Measurements from ENCODE around the gene KIAA0586. TPM values are rescaled to one million over a fixed set of nuclear protein-coding genes. Genes with fewer than 3 reads are reported as not detected.
"Not testable (repeated sequence)": the region's sequence is repeated elsewhere in the genome, so short reads cannot be mapped to it uniquely, and the experiment has no call there.

The KIAA0586 gene
- polyA plus RNA-seq, 2 donors = 3.9 to 6.1 TPM

- 83 to 93% methylated on average over 1 of the region's 1 CpG for WGBS, 2 donors
- H3K4me3 ChIP-seq (ENCODE audit: low read depth in 1 of 2, low read length in 2 of 2) = no peak overlapping the region
- no peaks in the 10 kb centered on the region for H3K4me1 ChIP-seq (ENCODE audit: control insufficient read depth in 2 of 2, insufficient read depth in 2 of 2, low read length in 1 of 2)
- H3K9me3 ChIP-seq (ENCODE audit: control insufficient read depth in 2 of 2, insufficient read depth in 1 of 2, low read depth in 1 of 2, low read length in 1 of 2) = no peaks in the 10 kb centered on the region
- H3K27ac ChIP-seq (ENCODE audit: low read depth in 2 of 2, low read length in 1 of 2) = no peak overlapping the region
- no peaks in the 10 kb centered on the region for H3K27me3 ChIP-seq (ENCODE audit: control insufficient read depth in 1 of 2, insufficient read depth in 2 of 2, low read length in 2 of 2)
- peaks cover 0 to 1% of the 10 kb centered on the region in 2 donors for H3K36me3 ChIP-seq (ENCODE audit: control insufficient read depth in 2 of 2, insufficient read depth in 2 of 2, low read length in 1 of 2)
Measured at GRCh38 chr14:58479975-58480374, 52.5 kb downstream of the KIAA0586 start.

GRCh38 chr14:58484176-58484575 lies 56.7 kb downstream of the KIAA0586 start:
- WGBS, 2 donors = 84 to 88% methylated on average over 1 of the region's 1 CpG
- Histone ChIP-seq H3K27ac (ENCODE audit: low read depth in 2 of 2, low read length in 1 of 2) (no peak overlapping the region), H3K4me3 (ENCODE audit: low read depth in 1 of 2, low read length in 2 of 2) (no peak overlapping the region), H3K36me3 (ENCODE audit: control insufficient read depth in 2 of 2, insufficient read depth in 2 of 2, low read length in 1 of 2) (peaks cover 0 to 4% of the 10 kb centered on the region in 2 donors), H3K9me3 (ENCODE audit: control insufficient read depth in 2 of 2, insufficient read depth in 1 of 2, low read depth in 1 of 2, low read length in 1 of 2) (no peaks in the 10 kb centered on the region), H3K4me1 (ENCODE audit: control insufficient read depth in 2 of 2, insufficient read depth in 2 of 2, low read length in 1 of 2) (no peaks in the 10 kb centered on the region), H3K27me3 (ENCODE audit: control insufficient read depth in 1 of 2, insufficient read depth in 2 of 2, low read length in 2 of 2) (no peaks in the 10 kb centered on the region)

GRCh38 chr14:58488550-58488949 lies 61.0 kb downstream of the KIAA0586 start:
- WGBS, 2 donors = 67 to 72% methylated on average over 1 of the region's 1 CpG
- Histone ChIP-seq H3K27me3 (ENCODE audit: control insufficient read depth in 1 of 2, insufficient read depth in 2 of 2, low read length in 2 of 2) (no peaks in the 10 kb centered on the region), H3K4me1 (ENCODE audit: control insufficient read depth in 2 of 2, insufficient read depth in 2 of 2, low read length in 1 of 2) (no peaks in the 10 kb centered on the region), H3K36me3 (ENCODE audit: control insufficient read depth in 2 of 2, insufficient read depth in 2 of 2, low read length in 1 of 2) (peaks cover 3 to 4% of the 10 kb centered on the region in 2 donors), H3K9me3 (ENCODE audit: control insufficient read depth in 2 of 2, insufficient read depth in 1 of 2, low read depth in 1 of 2, low read length in 1 of 2) (no peaks in the 10 kb centered on the region), H3K4me3 (ENCODE audit: low read depth in 1 of 2, low read length in 2 of 2) (no peak overlapping the region), H3K27ac (ENCODE audit: low read depth in 2 of 2, low read length in 1 of 2) (no peak overlapping the region)

GRCh38 chr14:58491593-58491992 lies 64.1 kb downstream of the KIAA0586 start:
- 96 to 100% methylated on average over 1 of the region's 1 CpG for WGBS, 2 donors
- H3K4me1 ChIP-seq (ENCODE audit: control insufficient read depth in 2 of 2, insufficient read depth in 2 of 2, low read length in 1 of 2) = no peaks in the 10 kb centered on the region
- H3K36me3 ChIP-seq (ENCODE audit: control insufficient read depth in 2 of 2, insufficient read depth in 2 of 2, low read length in 1 of 2) = peaks cover 3 to 7% of the 10 kb centered on the region in 2 donors
- no peaks in the 10 kb centered on the region for H3K27me3 ChIP-seq (ENCODE audit: control insufficient read depth in 1 of 2, insufficient read depth in 2 of 2, low read length in 2 of 2)
- no peaks in the 10 kb centered on the region for H3K9me3 ChIP-seq (ENCODE audit: control insufficient read depth in 2 of 2, insufficient read depth in 1 of 2, low read depth in 1 of 2, low read length in 1 of 2)
- H3K27ac ChIP-seq (ENCODE audit: low read depth in 2 of 2, low read length in 1 of 2) = no peak overlapping the region
- H3K4me3 ChIP-seq (ENCODE audit: low read depth in 1 of 2, low read length in 2 of 2) = no peak overlapping the region

GRCh38 chr14:58492044-58492443 lies 64.5 kb downstream of the KIAA0586 start:
- Histone ChIP-seq H3K36me3 (ENCODE audit: control insufficient read depth in 2 of 2, insufficient read depth in 2 of 2, low read length in 1 of 2) (peaks cover 3 to 5% of the 10 kb centered on the region in 2 donors), H3K27ac (ENCODE audit: low read depth in 2 of 2, low read length in 1 of 2) (no peak overlapping the region), H3K27me3 (ENCODE audit: control insufficient read depth in 1 of 2, insufficient read depth in 2 of 2, low read length in 2 of 2) (no peaks in the 10 kb centered on the region), H3K4me3 (ENCODE audit: low read depth in 1 of 2, low read length in 2 of 2) (no peak overlapping the region), H3K9me3 (ENCODE audit: control insufficient read depth in 2 of 2, insufficient read depth in 1 of 2, low read depth in 1 of 2, low read length in 1 of 2) (no peaks in the 10 kb centered on the region), H3K4me1 (ENCODE audit: control insufficient read depth in 2 of 2, insufficient read depth in 2 of 2, low read length in 1 of 2) (no peaks in the 10 kb centered on the region)
- WGBS, 2 donors = 93 to 98% methylated on average over 1 of the region's 1 CpG

- H3K36me3 ChIP-seq (ENCODE audit: control insufficient read depth in 2 of 2, insufficient read depth in 2 of 2, low read length in 1 of 2) = peaks cover 2 to 3% of the 10 kb centered on the region in 2 donors
- 46 to 48% methylated on average over 3 of the region's 3 CpGs for WGBS, 2 donors
Measured at GRCh38 chr14:58501214-58501816, 73.8 kb downstream of the KIAA0586 start.

GRCh38 chr14:58513272-58513671 lies 85.8 kb downstream of the KIAA0586 start:
- H3K36me3 ChIP-seq (ENCODE audit: control insufficient read depth in 2 of 2, insufficient read depth in 2 of 2, low read length in 1 of 2) = no peaks in the 10 kb centered on the region
- 92 to 97% methylated on average over 3 of the region's 3 CpGs for whole genome bisulfite sequencing, 2 donors
- no peaks in the 10 kb centered on the region for H3K27me3 ChIP-seq (ENCODE audit: control insufficient read depth in 1 of 2, insufficient read depth in 2 of 2, low read length in 2 of 2)
- H3K4me3 ChIP-seq (ENCODE audit: low read depth in 1 of 2, low read length in 2 of 2) = no peak overlapping the region
- H3K9me3 ChIP-seq (ENCODE audit: control insufficient read depth in 2 of 2, insufficient read depth in 1 of 2, low read depth in 1 of 2, low read length in 1 of 2) = no peaks in the 10 kb centered on the region
- no peak overlapping the region for H3K27ac ChIP-seq (ENCODE audit: low read depth in 2 of 2, low read length in 1 of 2)
- no peaks in the 10 kb centered on the region for H3K4me1 ChIP-seq (ENCODE audit: control insufficient read depth in 2 of 2, insufficient read depth in 2 of 2, low read length in 1 of 2)

More at GRCh38 chr14:58501214-58501816, 73.8 kb downstream of the KIAA0586 start:
- H3K27me3 ChIP-seq (ENCODE audit: control insufficient read depth in 1 of 2, insufficient read depth in 2 of 2, low read length in 2 of 2) = no peaks in the 10 kb centered on the region
- no peaks in the 10 kb centered on the region for H3K9me3 ChIP-seq (ENCODE audit: control insufficient read depth in 2 of 2, insufficient read depth in 1 of 2, low read depth in 1 of 2, low read length in 1 of 2)
- H3K27ac ChIP-seq (ENCODE audit: low read depth in 2 of 2, low read length in 1 of 2) = no peak overlapping the region
- H3K4me1 ChIP-seq (ENCODE audit: control insufficient read depth in 2 of 2, insufficient read depth in 2 of 2, low read length in 1 of 2) = no peaks in the 10 kb centered on the region
- no peak overlapping the region for H3K4me3 ChIP-seq (ENCODE audit: low read depth in 1 of 2, low read length in 2 of 2)

GRCh38 chr14:58517592-58517991 lies 90.1 kb downstream of the KIAA0586 start:
- WGBS, 2 donors = 96% methylated on average over 1 of the region's 1 CpG
- Histone ChIP-seq H3K4me1 (ENCODE audit: control insufficient read depth in 2 of 2, insufficient read depth in 2 of 2, low read length in 1 of 2) (no peaks in the 10 kb centered on the region), H3K4me3 (ENCODE audit: low read depth in 1 of 2, low read length in 2 of 2) (no peak overlapping the region), H3K36me3 (ENCODE audit: control insufficient read depth in 2 of 2, insufficient read depth in 2 of 2, low read length in 1 of 2) (peaks cover 4 to 6% of the 10 kb centered on the region in 2 donors), H3K27me3 (ENCODE audit: control insufficient read depth in 1 of 2, insufficient read depth in 2 of 2, low read length in 2 of 2) (no peaks in the 10 kb centered on the region), H3K9me3 (ENCODE audit: control insufficient read depth in 2 of 2, insufficient read depth in 1 of 2, low read depth in 1 of 2, low read length in 1 of 2) (no peaks in the 10 kb centered on the region), H3K27ac (ENCODE audit: low read depth in 2 of 2, low read length in 1 of 2) (no peak overlapping the region)

GRCh38 chr14:58525691-58526090 lies 98.2 kb downstream of the KIAA0586 start:
- H3K4me3 ChIP-seq (ENCODE audit: low read depth in 1 of 2, low read length in 2 of 2); H3K36me3 ChIP-seq (ENCODE audit: control insufficient read depth in 2 of 2, insufficient read depth in 2 of 2, low read length in 1 of 2); H3K27ac ChIP-seq (ENCODE audit: low read depth in 2 of 2, low read length in 1 of 2); H3K27me3 ChIP-seq (ENCODE audit: control insufficient read depth in 1 of 2, insufficient read depth in 2 of 2, low read length in 2 of 2); H3K4me1 ChIP-seq (ENCODE audit: control insufficient read depth in 2 of 2, insufficient read depth in 2 of 2, low read length in 1 of 2); H3K9me3 ChIP-seq (ENCODE audit: control insufficient read depth in 2 of 2, insufficient read depth in 1 of 2, low read depth in 1 of 2, low read length in 1 of 2): not testable (repeated sequence)
- WGBS, 2 donors = 97 to 98% methylated on average over 10 of the region's 10 CpGs

- H3K9me3 ChIP-seq (ENCODE audit: control insufficient read depth in 2 of 2, insufficient read depth in 1 of 2, low read depth in 1 of 2, low read length in 1 of 2) = no peaks in the 10 kb centered on the region
- 63 to 66% methylated on average over 5 of the region's 5 CpGs for WGBS, 2 donors
- H3K27ac ChIP-seq (ENCODE audit: low read depth in 2 of 2, low read length in 1 of 2) = no peak overlapping the region
- H3K4me3 ChIP-seq (ENCODE audit: low read depth in 1 of 2, low read length in 2 of 2) = no peak overlapping the region
- no peaks in the 10 kb centered on the region for H3K27me3 ChIP-seq (ENCODE audit: control insufficient read depth in 1 of 2, insufficient read depth in 2 of 2, low read length in 2 of 2)
- H3K4me1 ChIP-seq (ENCODE audit: control insufficient read depth in 2 of 2, insufficient read depth in 2 of 2, low read length in 1 of 2) = no peaks in the 10 kb centered on the region
- H3K36me3 ChIP-seq (ENCODE audit: control insufficient read depth in 2 of 2, insufficient read depth in 2 of 2, low read length in 1 of 2) = no peaks in the 10 kb centered on the region
Measured at GRCh38 chr14:58533446-58533845, 105.9 kb downstream of the KIAA0586 start.
